ENCODE measurements around the gene HOXC10.

DNA sequence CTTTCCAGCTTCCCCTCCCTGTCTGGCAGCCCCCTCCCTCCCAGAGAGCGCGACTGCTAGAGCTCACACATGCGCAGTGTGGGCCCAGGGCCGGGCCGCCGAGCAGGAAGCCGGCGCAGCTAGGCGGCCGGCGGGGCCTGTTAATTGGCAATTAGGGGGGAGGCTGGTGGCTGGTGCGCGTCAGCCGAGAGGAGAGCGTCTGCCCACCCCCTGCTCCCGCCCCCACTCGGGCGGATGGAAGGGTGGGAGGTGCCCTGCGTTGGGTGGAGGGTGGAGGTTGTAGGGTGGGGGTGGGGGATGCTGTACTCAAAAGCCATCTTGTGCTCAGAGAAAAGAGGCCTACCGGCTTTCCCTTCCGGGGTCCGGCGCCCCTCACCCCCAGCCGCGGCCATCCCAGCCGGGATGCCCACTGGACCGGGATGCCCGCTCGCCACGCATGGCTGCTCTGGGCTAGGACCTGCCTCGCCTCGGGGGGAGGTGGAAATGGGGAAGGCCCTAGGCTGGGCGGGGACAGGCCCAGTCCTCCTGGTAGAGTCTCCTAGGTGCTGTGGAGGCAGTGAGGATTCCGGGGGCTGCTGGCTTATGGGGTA, 33.0 kb downstream of the HOXC10 start:
- TF ChIP-seq, protein P1, sequence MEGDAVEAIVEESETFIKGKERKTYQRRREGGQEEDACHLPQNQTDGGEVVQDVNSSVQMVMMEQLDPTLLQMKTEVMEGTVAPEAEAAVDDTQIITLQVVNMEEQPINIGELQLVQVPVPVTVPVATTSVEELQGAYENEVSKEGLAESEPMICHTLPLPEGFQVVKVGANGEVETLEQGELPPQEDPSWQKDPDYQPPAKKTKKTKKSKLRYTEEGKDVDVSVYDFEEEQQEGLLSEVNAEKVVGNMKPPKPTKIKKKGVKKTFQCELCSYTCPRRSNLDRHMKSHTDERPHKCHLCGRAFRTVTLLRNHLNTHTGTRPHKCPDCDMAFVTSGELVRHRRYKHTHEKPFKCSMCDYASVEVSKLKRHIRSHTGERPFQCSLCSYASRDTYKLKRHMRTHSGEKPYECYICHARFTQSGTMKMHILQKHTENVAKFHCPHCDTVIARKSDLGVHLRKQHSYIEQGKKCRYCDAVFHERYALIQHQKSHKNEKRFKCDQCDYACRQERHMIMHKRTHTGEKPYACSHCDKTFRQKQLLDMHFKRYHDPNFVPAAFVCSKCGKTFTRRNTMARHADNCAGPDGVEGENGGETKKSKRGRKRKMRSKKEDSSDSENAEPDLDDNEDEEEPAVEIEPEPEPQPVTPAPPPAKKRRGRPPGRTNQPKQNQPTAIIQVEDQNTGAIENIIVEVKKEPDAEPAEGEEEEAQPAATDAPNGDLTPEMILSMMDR (IDR thresholded peaks at IDR 0.05), result no peak
- peak; percentile 39 for TF ChIP-seq POLR2A (IDR thresholded peaks at IDR 0.05)
